ENCODE results near the gene STARD7. TPM values are rescaled to one million over a fixed set of nuclear protein-coding genes. Genes with fewer than 3 reads are reported as not detected.
"Not testable (repeated sequence)": the region's sequence is repeated elsewhere in the genome, so short reads cannot be mapped to it uniquely, and the experiment has no call there.

The STARD7 gene
- total RNA-seq, 1 experiment from 2014 or later, result 119 TPM

GRCh38 chr2:96161898-96162297 is 46.7 kb downstream of the STARD7 start:
- Mint-ChIP-seq H3K27me3 (ENCODE audit: unreplicated experiment) (peaks cover 54% of the 10 kb centered on the region), H3K36me3 (ENCODE audit: insufficient read depth, unreplicated experiment) (no peaks in the 10 kb centered on the region), H3K4me3 (ENCODE audit: low read depth, unreplicated experiment) (no peak overlapping the region), H3K27ac (ENCODE audit: unreplicated experiment) (no peak overlapping the region), H3K9me3 (ENCODE audit: low read depth, unreplicated experiment) (no peaks in the 10 kb centered on the region), H3K4me1 (ENCODE audit: low read depth, unreplicated experiment) (no peaks in the 10 kb centered on the region)
- BruUV-seq (replicated peaks), result no TSS peak
- intact Hi-C loops (cut with micrococcal nuclease; ENCODE audit: unreplicated experiment), result no loop called here
- DNase-seq, result no peak
- TF ChIP-seq CTCF (IDR thresholded peaks at IDR 0.05; ENCODE audit: unreplicated experiment), result no peak
- CTCF ChIA-PET, result no interaction called here

GRCh38 chr2:96160366-96160765 is 48.3 kb downstream of the STARD7 start:
- BruUV-seq (replicated peaks); H3K4me1 Mint-ChIP-seq (ENCODE audit: low read depth, unreplicated experiment); H3K4me3 Mint-ChIP-seq (ENCODE audit: low read depth, unreplicated experiment); CTCF ChIA-PET; H3K36me3 Mint-ChIP-seq (ENCODE audit: insufficient read depth, unreplicated experiment); DNase-seq; H3K27ac Mint-ChIP-seq (ENCODE audit: unreplicated experiment); intact Hi-C loops (cut with micrococcal nuclease; ENCODE audit: unreplicated experiment); H3K9me3 Mint-ChIP-seq (ENCODE audit: low read depth, unreplicated experiment): not testable (repeated sequence)
- peaks cover 61% of the 10 kb centered on the region for H3K27me3 Mint-ChIP-seq (ENCODE audit: unreplicated experiment)

GRCh38 chr2:96159084-96159830 is 49.4 kb downstream of the STARD7 start:
- Mint-ChIP-seq H3K36me3 (ENCODE audit: insufficient read depth, unreplicated experiment) (no peaks in the 10 kb centered on the region), H3K4me1 (ENCODE audit: low read depth, unreplicated experiment) (no peaks in the 10 kb centered on the region), H3K4me3 (ENCODE audit: low read depth, unreplicated experiment) (no peak overlapping the region), H3K27me3 (ENCODE audit: unreplicated experiment) (peaks cover 72% of the 10 kb centered on the region), H3K27ac (ENCODE audit: unreplicated experiment) (no peak overlapping the region), H3K9me3 (ENCODE audit: low read depth, unreplicated experiment) (no peaks in the 10 kb centered on the region)
- CTCF ChIA-PET, result no interaction called here
- no TSS peak for BruUV-seq (replicated peaks)
- TF ChIP-seq CTCF (IDR thresholded peaks at IDR 0.05; ENCODE audit: unreplicated experiment), result no peak
- intact Hi-C loops (cut with micrococcal nuclease; ENCODE audit: unreplicated experiment), result no loop called here
- DNase-seq, result no peak

- no peaks in the 10 kb centered on the region for H3K4me1 Mint-ChIP-seq (ENCODE audit: low read depth, unreplicated experiment)
- no peak overlapping the region for H3K27ac Mint-ChIP-seq (ENCODE audit: unreplicated experiment)
- DNase-seq, result no peak
- peaks cover 73% of the 10 kb centered on the region for H3K27me3 Mint-ChIP-seq (ENCODE audit: unreplicated experiment)
- H3K36me3 Mint-ChIP-seq (ENCODE audit: insufficient read depth, unreplicated experiment), result no peaks in the 10 kb centered on the region
- intact Hi-C loops (cut with micrococcal nuclease; ENCODE audit: unreplicated experiment), result no loop called here
- BruUV-seq (replicated peaks), result no TSS peak
- no peak overlapping the region for H3K4me3 Mint-ChIP-seq (ENCODE audit: low read depth, unreplicated experiment)
- no peaks in the 10 kb centered on the region for H3K9me3 Mint-ChIP-seq (ENCODE audit: low read depth, unreplicated experiment)
- TF ChIP-seq CTCF (IDR thresholded peaks at IDR 0.05; ENCODE audit: unreplicated experiment), result no peak
- CTCF ChIA-PET, result no interaction called here
Observed at GRCh38 chr2:96158554-96158940, 50.1 kb downstream of the STARD7 start.

Measured in Calu3 (cell line).